OCI-LY1 (cell line): ENCODE data around the gene AVPR2.

Source experiments
- H2AFZ ChIP-seq: fragments of 200-600 bp; sonication (generic), shearing (Covaris generic); 2 replicates; pipeline ENCODE4 v1.6.0; 2014; ENCODE audit warnings: antibody characterized with exemption, mild to moderate bottlenecking, low read length
- H3F3A ChIP-seq: fragments of 200-600 bp; sonication (generic), shearing (Covaris generic); 2 replicates; pipeline ENCODE4 v1.6.0; 2014; ENCODE audit warnings: mild to moderate bottlenecking, antibody characterized with exemption, low read length, moderate library complexity; ENCODE audit not compliant: insufficient read depth
- H3K27ac ChIP-seq: fragments of 200-600 bp; sonication (generic); 2 replicates; pipeline ENCODE4 v1.5.1; 2014; ENCODE audit warnings: low read length, mixed run types, mild to moderate bottlenecking, low read depth; ENCODE audit not compliant: poor library complexity, severe bottlenecking
- H3K27me3 ChIP-seq: fragments of 200-600 bp; sonication (generic); 2 replicates; pipeline ENCODE4 v1.6.0; 2014; ENCODE audit warnings: antibody characterized with exemption, mild to moderate bottlenecking, low read length, moderate library complexity; ENCODE audit not compliant: insufficient read depth
- H3K36me3 ChIP-seq: fragments of 200-600 bp; sonication (generic); 2 replicates; pipeline ENCODE4 v1.6.1; 2014; ENCODE audit warnings: mild to moderate bottlenecking, antibody characterized with exemption, low read length, moderate library complexity, mixed read lengths; ENCODE audit not compliant: insufficient read depth
- H3K4me1 ChIP-seq: fragments of 200-600 bp; sonication (generic); 2 replicates; pipeline ENCODE4 v1.5.1; 2014; ENCODE audit warnings: mild to moderate bottlenecking, low read length, moderate library complexity; ENCODE audit not compliant: insufficient read depth, severe bottlenecking
- H3K4me2 ChIP-seq: fragments of 200-600 bp; sonication (generic), shearing (Covaris generic); 2 replicates; pipeline ENCODE4 v1.6.1; 2014; ENCODE audit warnings: low read length
- H3K4me3 ChIP-seq: fragments of 200-600 bp; sonication (generic); 2 replicates; pipeline ENCODE4 v1.5.1; 2014; ENCODE audit warnings: low read length, low read depth, mild to moderate bottlenecking, mixed read lengths; ENCODE audit not compliant: poor library complexity, severe bottlenecking
- H3K79me2 ChIP-seq: fragments of 200-600 bp; shearing (Covaris generic); 2 replicates; pipeline ENCODE4 v1.6.1; 2016; ENCODE audit warnings: mixed run types, low read length, mixed read lengths; ENCODE audit not compliant: insufficient read depth
- H3K9ac ChIP-seq: fragments of 200-600 bp; sonication (generic), shearing (Covaris generic); 2 replicates; pipeline ENCODE4 v1.6.1; 2014; ENCODE audit warnings: mild to moderate bottlenecking, low read length, mixed read lengths
- H3K9me2 ChIP-seq: fragments of 200-600 bp; sonication (generic), shearing (Covaris generic); 2 replicates; pipeline ENCODE4 v1.6.1; 2014; ENCODE audit warnings: low read depth, mild to moderate bottlenecking, low read length, mixed read lengths
- H3K9me3 ChIP-seq: fragments of 200-600 bp; shearing (Covaris generic); 2 replicates; pipeline ENCODE4 v1.6.1; 2014; ENCODE audit warnings: low read length, mixed read lengths
- H4K20me1 ChIP-seq: fragments of 200-600 bp; sonication (generic), shearing (Covaris generic); 2 replicates; pipeline ENCODE4 v1.6.0; 2016; ENCODE audit warnings: mild to moderate bottlenecking, low read length; ENCODE audit not compliant: insufficient read depth
- EZH2 ChIP-seq: fragments of 200-600 bp; sonication (generic), shearing (Covaris generic); IDR thresholded peaks from 2 replicates; pipeline ENCODE4 v1.8.0; 2017; ENCODE audit warnings: borderline replicate concordance, mixed run types, mild to moderate bottlenecking, antibody characterized with exemption, low read length, moderate library complexity, mixed read lengths
- TF ChIP-seq, protein P1 (sequence below): fragments of 200-600 bp; sonication (generic), shearing (Covaris generic); IDR thresholded peaks from 2 replicates; pipeline ENCODE4 v1.5.1; 2017; ENCODE audit warnings: mild to moderate bottlenecking, antibody characterized with exemption, low read length, moderate library complexity, mixed read lengths

The AVPR2 gene

GRCh38 chrX:153948002-153948466 is 43.6 kb downstream of the AVPR2 start:
- Histone ChIP-seq H3K9me3 (no peaks in the 10 kb centered on the region), H3K9me2 (no peaks in the 10 kb centered on the region), H4K20me1 (no peaks in the 10 kb centered on the region), H3K9ac (no peak overlapping the region), H3K4me1 (peaks cover 18% of the 10 kb centered on the region), H3K36me3 (peaks cover 51% of the 10 kb centered on the region), H3K79me2 (no peaks in the 10 kb centered on the region), H2AFZ (no peak overlapping the region), H3K4me2 (no peak overlapping the region), H3F3A (no peaks in the 10 kb centered on the region), H3K27ac (peak overlapping the region; percentile 36), H3K4me3 (no peak overlapping the region), H3K27me3 (no peaks in the 10 kb centered on the region)
- TF ChIP-seq EZH2, result no peak
- TF ChIP-seq, protein P1, sequence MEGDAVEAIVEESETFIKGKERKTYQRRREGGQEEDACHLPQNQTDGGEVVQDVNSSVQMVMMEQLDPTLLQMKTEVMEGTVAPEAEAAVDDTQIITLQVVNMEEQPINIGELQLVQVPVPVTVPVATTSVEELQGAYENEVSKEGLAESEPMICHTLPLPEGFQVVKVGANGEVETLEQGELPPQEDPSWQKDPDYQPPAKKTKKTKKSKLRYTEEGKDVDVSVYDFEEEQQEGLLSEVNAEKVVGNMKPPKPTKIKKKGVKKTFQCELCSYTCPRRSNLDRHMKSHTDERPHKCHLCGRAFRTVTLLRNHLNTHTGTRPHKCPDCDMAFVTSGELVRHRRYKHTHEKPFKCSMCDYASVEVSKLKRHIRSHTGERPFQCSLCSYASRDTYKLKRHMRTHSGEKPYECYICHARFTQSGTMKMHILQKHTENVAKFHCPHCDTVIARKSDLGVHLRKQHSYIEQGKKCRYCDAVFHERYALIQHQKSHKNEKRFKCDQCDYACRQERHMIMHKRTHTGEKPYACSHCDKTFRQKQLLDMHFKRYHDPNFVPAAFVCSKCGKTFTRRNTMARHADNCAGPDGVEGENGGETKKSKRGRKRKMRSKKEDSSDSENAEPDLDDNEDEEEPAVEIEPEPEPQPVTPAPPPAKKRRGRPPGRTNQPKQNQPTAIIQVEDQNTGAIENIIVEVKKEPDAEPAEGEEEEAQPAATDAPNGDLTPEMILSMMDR, result no peak

DNA sequence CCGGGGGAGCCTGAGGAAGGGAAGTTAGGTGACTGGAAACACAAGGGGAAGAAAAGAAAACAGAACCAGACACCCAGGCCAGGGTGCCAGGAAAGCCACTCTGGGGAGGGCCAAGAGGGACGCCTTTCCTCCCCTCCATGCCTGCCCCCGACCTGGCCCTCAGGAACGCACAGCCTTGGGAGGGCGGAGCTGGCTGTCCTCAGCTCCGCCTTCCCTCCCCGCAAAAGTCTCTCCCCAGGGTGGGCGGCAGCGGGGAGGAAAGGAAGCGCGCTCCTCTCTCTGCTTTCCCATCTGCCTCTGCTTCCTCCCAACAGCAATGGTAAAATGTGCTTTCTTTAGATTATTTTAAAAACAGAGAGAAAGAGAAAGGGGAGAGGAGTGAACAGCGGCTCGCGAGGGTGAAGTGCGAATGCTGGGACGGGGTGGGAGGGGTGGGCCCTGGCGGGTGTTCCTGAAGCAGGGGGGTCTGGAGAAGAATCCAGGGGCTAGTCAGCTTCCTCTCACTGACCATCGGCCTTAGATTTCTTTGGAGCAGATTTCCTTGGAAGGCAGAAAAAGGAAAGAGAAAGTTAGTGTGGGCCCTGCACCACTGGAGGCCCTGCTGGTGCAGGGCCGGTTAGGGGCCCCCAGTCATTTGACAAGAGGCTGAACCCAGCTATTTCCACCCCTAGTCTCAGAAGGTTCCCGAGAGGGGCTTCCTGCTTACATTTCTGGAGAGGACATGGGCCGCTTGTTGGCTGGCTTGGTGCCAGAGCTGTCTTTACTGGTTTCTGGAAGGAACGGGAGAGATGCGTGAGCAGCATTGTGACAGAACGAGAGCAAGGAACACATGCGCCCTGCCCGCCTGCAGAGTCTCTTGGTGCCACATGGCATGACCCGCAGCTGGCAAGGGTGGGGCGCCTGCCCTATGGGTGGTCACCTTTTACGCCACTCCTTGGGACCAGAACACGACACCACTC is 44.7 kb downstream of the AVPR2 start:
- H3K9me2 ChIP-seq, result no peaks in the 10 kb centered on the region
- no peak overlapping the region for H3K4me2 ChIP-seq
- TF ChIP-seq, protein P1, result no peak
- no peak for TF ChIP-seq EZH2
- H3K79me2 ChIP-seq, result no peaks in the 10 kb centered on the region
- peaks cover 61% of the 10 kb centered on the region for H3K36me3 ChIP-seq
- H3K27me3 ChIP-seq, result no peaks in the 10 kb centered on the region
- peaks cover 7% of the 10 kb centered on the region for H3K4me1 ChIP-seq
- no peak overlapping the region for H3K9ac ChIP-seq
- no peaks in the 10 kb centered on the region for H3F3A ChIP-seq
- H3K27ac ChIP-seq, result no peak overlapping the region
- H2AFZ ChIP-seq, result no peak overlapping the region
- no peaks in the 10 kb centered on the region for H3K9me3 ChIP-seq
- H4K20me1 ChIP-seq, result no peaks in the 10 kb centered on the region
- H3K4me3 ChIP-seq, result no peak overlapping the region

- Histone ChIP-seq H3K36me3 (peaks cover 71% of the 10 kb centered on the region), H3K4me2 (no peak overlapping the region), H4K20me1 (no peaks in the 10 kb centered on the region), H3K4me3 (no peak overlapping the region), H3K27ac (no peak overlapping the region), H3K27me3 (no peaks in the 10 kb centered on the region), H3K79me2 (no peaks in the 10 kb centered on the region), H2AFZ (no peak overlapping the region), H3K4me1 (no peaks in the 10 kb centered on the region), H3K9me3 (no peaks in the 10 kb centered on the region), H3F3A (no peaks in the 10 kb centered on the region), H3K9ac (no peak overlapping the region), H3K9me2 (no peaks in the 10 kb centered on the region)
- TF ChIP-seq, protein P1, result no peak
- TF ChIP-seq EZH2, result no peak
Observed at GRCh38 chrX:153950127-153950526, 45.7 kb downstream of the AVPR2 start.
